HG02943 (cell line): ENCODE results near the gene LMAN2L.
"Not testable (repeated sequence)": the region's sequence is repeated elsewhere in the genome, so short reads cannot be mapped to it uniquely, and the experiment has no call there.

Experiments used
- ATAC-seq: cut with Tn5 transposase; IDR thresholded peaks from one replicate; pipeline ENCODE4 v1.9.1; 2021; ENCODE audit warnings: mild to moderate bottlenecking, low read depth, moderate library complexity; ENCODE audit not compliant: unreplicated experiment

Gene LMAN2L

GRCh38 chr2:96689431-96689991 is 50.4 kb downstream of the LMAN2L start:
- no peak for ATAC-seq

GRCh38 chr2:96688649-96689430 is 51.0 kb downstream of the LMAN2L start:
- no peak for ATAC-seq

GRCh38 chr2:96687711-96688640 is 51.9 kb downstream of the LMAN2L start:
- no peak for ATAC-seq

GRCh38 chr2:96687266-96687665 is 52.6 kb downstream of the LMAN2L start:
- no peak for ATAC-seq

- ATAC-seq, result no peak
Observed at GRCh38 chr2:96685577-96686459, 54.0 kb downstream of the LMAN2L start.

- ATAC-seq, result no peak
Observed at GRCh38 chr2:96684883-96685576, 54.8 kb downstream of the LMAN2L start.

GRCh38 chr2:96683972-96684820 is 55.7 kb downstream of the LMAN2L start:
- ATAC-seq, result no peak

- no peak for ATAC-seq
Observed at GRCh38 chr2:96683307-96683706, 56.6 kb downstream of the LMAN2L start.

GRCh38 chr2:96681540-96681939 is 58.3 kb downstream of the LMAN2L start:
- ATAC-seq, result no peak

- ATAC-seq, result no peak
Observed at GRCh38 chr2:96680561-96681141, 59.2 kb downstream of the LMAN2L start.

- ATAC-seq, result no peak
Observed at GRCh38 chr2:96679848-96680247, 60.0 kb downstream of the LMAN2L start.

- ATAC-seq, result no peak
Observed at GRCh38 chr2:96669539-96670215, 70.2 kb downstream of the LMAN2L start.

GRCh38 chr2:96668771-96669170 is 71.1 kb downstream of the LMAN2L start:
- ATAC-seq, result no peak

- not testable (repeated sequence) for ATAC-seq
Observed at GRCh38 chr2:96665717-96666116, 74.1 kb downstream of the LMAN2L start.

GRCh38 chr2:96665083-96665569 is 74.7 kb downstream of the LMAN2L start:
- no peak for ATAC-seq

GRCh38 chr2:96664366-96664925 is 75.4 kb downstream of the LMAN2L start:
- ATAC-seq, result no peak

GRCh38 chr2:96663829-96664228 is 76.0 kb downstream of the LMAN2L start:
- ATAC-seq, result no peak
